Measurements from ENCODE around the gene ZNF717. TPM values are rescaled to one million over a fixed set of nuclear protein-coding genes. Genes with fewer than 3 reads are reported as not detected.

The ZNF717 gene
- total and polyA plus RNA-seq, 2 of the 4 experiments (the other 2 are of a cell fraction) = 6.0 to 14.3 TPM

DNA sequence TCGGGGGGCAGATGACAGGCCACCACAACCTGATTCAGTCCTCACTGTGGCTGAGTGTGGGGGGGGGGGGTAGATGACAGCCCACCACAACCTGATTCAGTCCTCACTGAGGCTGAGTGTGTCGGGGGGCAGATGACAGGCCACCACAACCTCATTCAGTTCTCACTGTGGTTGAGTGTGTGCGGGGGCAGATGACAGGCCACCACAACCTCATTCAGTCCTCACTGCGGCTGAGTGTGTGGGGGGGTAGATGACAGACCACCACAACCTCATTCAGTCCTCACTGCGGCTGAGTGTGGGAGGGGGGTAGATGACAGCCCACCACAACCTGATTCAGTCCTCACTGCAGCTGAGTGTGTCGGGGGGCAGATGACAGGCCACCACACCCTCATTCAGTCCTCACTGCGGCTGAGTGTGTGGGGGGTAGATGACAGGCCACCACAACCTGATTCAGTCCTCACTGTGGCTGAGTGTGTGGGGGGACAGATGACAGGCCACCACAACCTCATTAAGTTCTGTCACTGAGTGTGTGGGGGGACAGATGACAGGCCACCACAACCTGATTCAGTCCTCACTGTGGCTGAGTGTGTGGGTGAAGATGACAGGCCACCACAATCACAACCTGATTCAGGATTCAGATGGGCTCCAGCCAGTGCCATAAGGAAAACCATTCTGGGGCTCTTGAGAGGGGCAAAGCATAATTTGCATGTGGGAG, 16.9 kb downstream of the ZNF717 start:
- Histone ChIP-seq H3K4ac (ENCODE audit: low read depth, low read length) (no peak overlapping the region), H4K91ac (ENCODE audit: insufficient read depth, low read depth, low read length) (no peak overlapping the region), H3K4me2 (ENCODE audit: low read depth, low read length) (no peak overlapping the region), H3K56ac (ENCODE audit: extremely low read depth, insufficient read depth, low read length) (no peak overlapping the region), H2AK5ac (ENCODE audit: low read depth, low read length) (no peak overlapping the region), H3K4me1 (ENCODE audit: control insufficient read depth, insufficient read depth, low read length) (no peaks in the 10 kb centered on the region), H3K36me3 (ENCODE audit: control insufficient read depth, insufficient read depth, low read length) (peaks cover 29% of the 10 kb centered on the region), H3K23ac (ENCODE audit: low read depth, low read length) (no peak overlapping the region), H4K8ac (ENCODE audit: low read depth in 2 of 2, low read length in 2 of 2) (no peak overlapping the region), H3K4me3 (ENCODE audit: insufficient read depth, low read depth, low read length) (no peak overlapping the region), H3K27me3 (ENCODE audit: control insufficient read depth, insufficient read depth, low read length) (no peaks in the 10 kb centered on the region), H2BK5ac (ENCODE audit: low read depth, low read length, poor library complexity, severe bottlenecking) (no peak overlapping the region), H2AFZ (replicated peaks; ENCODE audit: low read length, poor library complexity) (no peak overlapping the region), H3K18ac (ENCODE audit: low read depth, low read length) (no peak overlapping the region), H3K14ac (replicated peaks; ENCODE audit: low read depth, low read length) (no peak overlapping the region), H3K27ac (ENCODE audit: insufficient read depth, low read length) (no peak overlapping the region), H3K9me1 (ENCODE audit: insufficient read depth, low read length) (no peaks in the 10 kb centered on the region), H2BK15ac (ENCODE audit: low read depth, low read length) (no peak overlapping the region), H4K20me1 (ENCODE audit: insufficient read depth, low read length) (no peaks in the 10 kb centered on the region), H2BK20ac (ENCODE audit: low read depth, low read length) (no peak overlapping the region), H2AK9ac (replicated peaks; ENCODE audit: low read depth, low read length, poor library complexity) (no peak overlapping the region), H3K9ac (ENCODE audit: low read depth, low read length) (no peak overlapping the region), H2BK120ac (ENCODE audit: low read depth, low read length) (no peak overlapping the region), H3K79me1 (ENCODE audit: low read depth in 1 of 2, low read length in 2 of 2) (peaks cover 4 to 6% of the 10 kb centered on the region in 2 experiments; a peak in 1 of 4 replicates), H4K5ac (ENCODE audit: low read depth, low read length) (no peak overlapping the region), H3K9me3 (ENCODE audit: control insufficient read depth, insufficient read depth, low read length) (peaks cover 39% of the 10 kb centered on the region)
- no TSS peak for BruUV-seq (replicated peaks)
- intact Hi-C loops (cut with micrococcal nuclease) (no loop called here), dilution Hi-C loops (cut with HindIII; ENCODE audit: low sequenced_read_pairs, unreplicated experiment) (no loop called here), in situ Hi-C loops (cut with MboI; ENCODE audit: low sequenced_read_pairs) (no loop called here)
- ChIA-PET POLR2A (ENCODE audit: unreplicated experiment) (no interaction called here), CTCF (no interaction called here)
- no peak for DNase-seq
- TF ChIP-seq NFE2L2 (IDR thresholded peaks at IDR 0.05; ENCODE audit: low read depth, low read length) (no peak), CEBPB (IDR thresholded peaks at IDR 0.05; ENCODE audit: low read depth, low read length) (no peak), CHD1 (IDR thresholded peaks at IDR 0.05; ENCODE audit: low read depth, low read length) (no peak), FOS (IDR thresholded peaks at IDR 0.05; ENCODE audit: low read depth, low read length) (no peak), RAD21 (IDR thresholded peaks at IDR 0.05; ENCODE audit: low read length) (no peak), MAFK (IDR thresholded peaks at IDR 0.05; ENCODE audit: low read depth, low read length) (no peak), MAZ (IDR thresholded peaks at IDR 0.05; ENCODE audit: borderline replicate concordance, low read depth, low read length) (no peak), BHLHE40 (IDR thresholded peaks at IDR 0.05; ENCODE audit: low read depth, low read length) (no peak), RFX5 (IDR thresholded peaks at IDR 0.05; ENCODE audit: low read depth, low read length) (no peak), MXI1 (IDR thresholded peaks at IDR 0.05; ENCODE audit: borderline replicate concordance, low read depth, low read length) (no peak), POLR2A (IDR thresholded peaks at IDR 0.05; ENCODE audit: low read depth, low read length) (no peak), RCOR1 (IDR thresholded peaks at IDR 0.05; ENCODE audit: insufficient replicate concordance, low read length) (no peak)
- TF ChIP-seq, protein P1, sequence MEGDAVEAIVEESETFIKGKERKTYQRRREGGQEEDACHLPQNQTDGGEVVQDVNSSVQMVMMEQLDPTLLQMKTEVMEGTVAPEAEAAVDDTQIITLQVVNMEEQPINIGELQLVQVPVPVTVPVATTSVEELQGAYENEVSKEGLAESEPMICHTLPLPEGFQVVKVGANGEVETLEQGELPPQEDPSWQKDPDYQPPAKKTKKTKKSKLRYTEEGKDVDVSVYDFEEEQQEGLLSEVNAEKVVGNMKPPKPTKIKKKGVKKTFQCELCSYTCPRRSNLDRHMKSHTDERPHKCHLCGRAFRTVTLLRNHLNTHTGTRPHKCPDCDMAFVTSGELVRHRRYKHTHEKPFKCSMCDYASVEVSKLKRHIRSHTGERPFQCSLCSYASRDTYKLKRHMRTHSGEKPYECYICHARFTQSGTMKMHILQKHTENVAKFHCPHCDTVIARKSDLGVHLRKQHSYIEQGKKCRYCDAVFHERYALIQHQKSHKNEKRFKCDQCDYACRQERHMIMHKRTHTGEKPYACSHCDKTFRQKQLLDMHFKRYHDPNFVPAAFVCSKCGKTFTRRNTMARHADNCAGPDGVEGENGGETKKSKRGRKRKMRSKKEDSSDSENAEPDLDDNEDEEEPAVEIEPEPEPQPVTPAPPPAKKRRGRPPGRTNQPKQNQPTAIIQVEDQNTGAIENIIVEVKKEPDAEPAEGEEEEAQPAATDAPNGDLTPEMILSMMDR (conservative IDR thresholded peaks at IDR 0.05; ENCODE audit: low read depth, low read length) = no peak
- TF ChIP-seq, protein P2, sequence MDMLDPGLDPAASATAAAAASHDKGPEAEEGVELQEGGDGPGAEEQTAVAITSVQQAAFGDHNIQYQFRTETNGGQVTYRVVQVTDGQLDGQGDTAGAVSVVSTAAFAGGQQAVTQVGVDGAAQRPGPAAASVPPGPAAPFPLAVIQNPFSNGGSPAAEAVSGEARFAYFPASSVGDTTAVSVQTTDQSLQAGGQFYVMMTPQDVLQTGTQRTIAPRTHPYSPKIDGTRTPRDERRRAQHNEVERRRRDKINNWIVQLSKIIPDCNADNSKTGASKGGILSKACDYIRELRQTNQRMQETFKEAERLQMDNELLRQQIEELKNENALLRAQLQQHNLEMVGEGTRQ (IDR thresholded peaks at IDR 0.05; ENCODE audit: low read depth, low read length) = no peak
- TF ChIP-seq, protein P3, sequence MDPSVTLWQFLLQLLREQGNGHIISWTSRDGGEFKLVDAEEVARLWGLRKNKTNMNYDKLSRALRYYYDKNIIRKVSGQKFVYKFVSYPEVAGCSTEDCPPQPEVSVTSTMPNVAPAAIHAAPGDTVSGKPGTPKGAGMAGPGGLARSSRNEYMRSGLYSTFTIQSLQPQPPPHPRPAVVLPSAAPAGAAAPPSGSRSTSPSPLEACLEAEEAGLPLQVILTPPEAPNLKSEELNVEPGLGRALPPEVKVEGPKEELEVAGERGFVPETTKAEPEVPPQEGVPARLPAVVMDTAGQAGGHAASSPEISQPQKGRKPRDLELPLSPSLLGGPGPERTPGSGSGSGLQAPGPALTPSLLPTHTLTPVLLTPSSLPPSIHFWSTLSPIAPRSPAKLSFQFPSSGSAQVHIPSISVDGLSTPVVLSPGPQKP (IDR thresholded peaks at IDR 0.05; ENCODE audit: borderline replicate concordance, low read depth, low read length) = no peak
- WGBS, 2 experiments (ENCODE audit: extremely low coverage in 2 of 2, insufficient read length in 1 of 2) = no CpG with 5 or more reads among the region's 7 CpGs
- no peak for ATAC-seq (ENCODE audit: low read depth)
